Amniotic epithelial cell (primary cell): ENCODE measurements around the gene TOM1L2.
"Not testable (repeated sequence)": the region's sequence is repeated elsewhere in the genome, so short reads cannot be mapped to it uniquely, and the experiment has no call there.

Experiments used
- DNase-seq: peaks from one replicate; pipeline ENCODE4 v3.0.0-alpha.2; 2010; ENCODE audit warnings: low read depth

Gene TOM1L2

GRCh38 chr17:17943281-17943984 lies 28.8 kb downstream of the TOM1L2 start:
- no peak for DNase-seq

- DNase-seq, result peak; percentile 68
Observed at GRCh38 chr17:17942846-17943245, 29.4 kb downstream of the TOM1L2 start.

GRCh38 chr17:17941015-17941414 lies 31.2 kb downstream of the TOM1L2 start:
- DNase-seq, result no peak

- no peak for DNase-seq
Observed at GRCh38 chr17:17940441-17940911, 31.7 kb downstream of the TOM1L2 start.

GRCh38 chr17:17939941-17940340 lies 32.3 kb downstream of the TOM1L2 start:
- DNase-seq, result not testable (repeated sequence)

- DNase-seq, result peak; percentile 44
Observed at GRCh38 chr17:17938388-17939107, 33.7 kb downstream of the TOM1L2 start.

GRCh38 chr17:17937958-17938357 lies 34.2 kb downstream of the TOM1L2 start:
- no peak for DNase-seq

- no peak for DNase-seq
Observed at GRCh38 chr17:17937201-17937853, 34.9 kb downstream of the TOM1L2 start.

GRCh38 chr17:17935321-17936271 lies 36.6 kb downstream of the TOM1L2 start:
- DNase-seq, result peak; percentile 93

GRCh38 chr17:17934806-17935205 lies 37.4 kb downstream of the TOM1L2 start:
- DNase-seq, result no peak

- DNase-seq, result no peak
Observed at GRCh38 chr17:17934214-17934613, 38.0 kb downstream of the TOM1L2 start.

GRCh38 chr17:17933775-17934174 lies 38.4 kb downstream of the TOM1L2 start:
- peak; percentile 35 for DNase-seq

- no peak for DNase-seq
Observed at GRCh38 chr17:17931159-17931558, 41.0 kb downstream of the TOM1L2 start.

- DNase-seq, result no peak
Observed at GRCh38 chr17:17930674-17931073, 41.5 kb downstream of the TOM1L2 start.

GRCh38 chr17:17929655-17930380 lies 42.4 kb downstream of the TOM1L2 start:
- no peak for DNase-seq

GRCh38 chr17:17928398-17929287 lies 43.6 kb downstream of the TOM1L2 start:
- no peak for DNase-seq

GRCh38 chr17:17926840-17927449 lies 45.3 kb downstream of the TOM1L2 start:
- no peak for DNase-seq

- DNase-seq, result no peak
Observed at GRCh38 chr17:17926036-17926435, 46.2 kb downstream of the TOM1L2 start.

- no peak for DNase-seq
Observed at GRCh38 chr17:17924857-17925250, 47.3 kb downstream of the TOM1L2 start.
